Fibroblast of lung (primary cell): ENCODE results near the gene HDAC4. TPM values are rescaled to one million over a fixed set of nuclear protein-coding genes. Genes with fewer than 3 reads are reported as not detected.

Experiments used
- DNase-seq, 2 donors: peaks; one replicate each; pipeline versions ENCODE4 v3.0.0 to v3.0.0-alpha.2; 2010; ENCODE audit warnings: low read depth in 2 of 2
- H2AFZ ChIP-seq: 2 replicates; pipeline ENCODE4 v1.5.1; 2012; ENCODE audit warnings: low read length, control low read depth, inconsistent platforms
- H3K27ac ChIP-seq: 2 replicates; pipeline ENCODE4 v1.5.1; 2011; ENCODE audit warnings: low read length, control low read depth; ENCODE audit not compliant: insufficient read depth
- H3K27me3 ChIP-seq: 2 replicates; pipeline ENCODE4 v1.5.1; 2011; ENCODE audit warnings: mild to moderate bottlenecking, low read length; ENCODE audit not compliant: control insufficient read depth, insufficient read depth
- H3K36me3 ChIP-seq: 2 replicates; pipeline ENCODE4 v1.5.1; 2011; ENCODE audit warnings: low read length; ENCODE audit not compliant: control insufficient read depth, insufficient read depth
- H3K4me1 ChIP-seq: 2 replicates; pipeline ENCODE4 v1.5.1; 2011; ENCODE audit warnings: low read length; ENCODE audit not compliant: control insufficient read depth, insufficient read depth; ENCODE audit errors: extremely low read depth
- H3K4me2 ChIP-seq: 2 replicates; pipeline ENCODE4 v1.5.1; 2011; ENCODE audit warnings: low read length, control low read depth; ENCODE audit not compliant: insufficient read depth; ENCODE audit errors: extremely low read depth
- H3K4me3 ChIP-seq, 4 experiments: fragments of 200-600 bp in 1 of 4; sonication (generic) in 1 of 4; replicated peaks in 1 of 4; 2 replicates each; pipeline ENCODE4 v1.5.1; 2011 to 2016; ENCODE audit warnings: low read length in 4 of 4, low read depth in 3 of 4, mild to moderate bottlenecking in 3 of 4, control low read depth in 2 of 4, inconsistent platforms in 1 of 4, mixed read lengths in 1 of 4; ENCODE audit not compliant: insufficient read depth in 1 of 4; ENCODE audit errors: control extremely low read depth in 1 of 4
- H3K79me2 ChIP-seq: 2 replicates; pipeline ENCODE4 v1.5.1; 2012; ENCODE audit warnings: mild to moderate bottlenecking, low read length, inconsistent platforms; ENCODE audit not compliant: control insufficient read depth, insufficient read depth
- H3K9ac ChIP-seq: 2 replicates; pipeline ENCODE4 v1.5.1; 2011; ENCODE audit warnings: mild to moderate bottlenecking, low read length, control low read depth; ENCODE audit not compliant: insufficient read depth
- H3K9me3 ChIP-seq: 2 replicates; pipeline ENCODE4 v1.5.1; 2012; ENCODE audit warnings: low read depth, low read length; ENCODE audit not compliant: control insufficient read depth, insufficient read depth
- H4K20me1 ChIP-seq: 2 replicates; pipeline ENCODE4 v1.5.1; 2011; ENCODE audit warnings: low read length; ENCODE audit not compliant: control insufficient read depth, insufficient read depth; ENCODE audit errors: extremely low read depth
- EZH2 ChIP-seq: IDR thresholded peaks from 2 replicates; pipeline ENCODE4 v1.5.1; 2012; ENCODE audit warnings: low read length, control low read depth, mild to moderate bottlenecking; ENCODE audit errors: missing control alignments
- polyA plus RNA-seq, 2 donors: library from polyadenylated mRNA; depleted of rRNA in 1 of 2; stranded (reverse) in 1 of 2; unstranded in 1 of 2; fragments of >200 nt; gene quantifications; 2 replicates each; pipeline ENCODE4 v1.2.1, GENCODE V29; 2011 to 2012; ENCODE audit warnings: missing spikeins in 1 of 2
- total RNA-seq: library from RNA; depleted of rRNA; stranded (reverse); fragments of >200 nt; gene quantifications from 2 replicates; pipeline ENCODE4 v1.2.1, GENCODE V29; 2014
- TF ChIP-seq, protein P1 (sequence below), 2 donors: IDR thresholded peaks in 1 of 2; conservative IDR thresholded peaks in 1 of 2; 1 replicate in 1 of 2; 2 replicates in 1 of 2; pipeline ENCODE4 v1.5.1; 2011 to 2012; ENCODE audit warnings: low read length in 2 of 2, control low read depth in 1 of 2, inconsistent platforms in 1 of 2, low read depth in 1 of 2, mild to moderate bottlenecking in 1 of 2

Gene HDAC4
- total and polyA plus RNA-seq, 2 donors (not counting 1 experiment from before 2014, with no cell fraction given): 7.4 to 19.8 TPM

DNA sequence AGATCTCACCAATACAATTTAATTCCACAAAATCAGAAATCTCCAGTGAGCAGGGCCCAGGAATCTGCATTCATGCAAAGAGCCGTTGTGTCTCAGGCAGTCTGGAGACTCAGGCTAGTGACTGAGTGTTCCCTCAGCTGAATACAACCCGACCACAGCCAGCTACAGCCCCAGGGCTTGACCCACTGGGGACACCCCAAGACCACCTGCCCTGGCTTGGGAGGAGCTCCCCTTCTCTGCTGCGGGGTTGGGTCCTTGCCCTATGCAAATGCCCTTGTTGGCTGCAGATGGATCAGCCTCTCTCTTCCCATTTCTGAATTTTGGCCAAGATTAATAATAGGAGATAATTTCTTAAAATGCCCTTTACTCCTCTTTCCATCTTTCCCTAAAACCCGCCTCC lies 395.2 kb downstream of the HDAC4 start:
- Histone ChIP-seq H3K4me1 (peaks cover 6% of the 10 kb centered on the region), H3K4me2 (no peak overlapping the region), H3K9me3 (no peaks in the 10 kb centered on the region), H2AFZ (no peak overlapping the region), H3K79me2 (no peaks in the 10 kb centered on the region), H3K36me3 (no peaks in the 10 kb centered on the region), H3K9ac (no peak overlapping the region), H4K20me1 (no peaks in the 10 kb centered on the region), H3K27ac (no peak overlapping the region), H3K27me3 (peaks cover 11% of the 10 kb centered on the region), H3K4me3 (no peak overlapping the region)
- no peak for DNase-seq
- TF ChIP-seq, protein P1, sequence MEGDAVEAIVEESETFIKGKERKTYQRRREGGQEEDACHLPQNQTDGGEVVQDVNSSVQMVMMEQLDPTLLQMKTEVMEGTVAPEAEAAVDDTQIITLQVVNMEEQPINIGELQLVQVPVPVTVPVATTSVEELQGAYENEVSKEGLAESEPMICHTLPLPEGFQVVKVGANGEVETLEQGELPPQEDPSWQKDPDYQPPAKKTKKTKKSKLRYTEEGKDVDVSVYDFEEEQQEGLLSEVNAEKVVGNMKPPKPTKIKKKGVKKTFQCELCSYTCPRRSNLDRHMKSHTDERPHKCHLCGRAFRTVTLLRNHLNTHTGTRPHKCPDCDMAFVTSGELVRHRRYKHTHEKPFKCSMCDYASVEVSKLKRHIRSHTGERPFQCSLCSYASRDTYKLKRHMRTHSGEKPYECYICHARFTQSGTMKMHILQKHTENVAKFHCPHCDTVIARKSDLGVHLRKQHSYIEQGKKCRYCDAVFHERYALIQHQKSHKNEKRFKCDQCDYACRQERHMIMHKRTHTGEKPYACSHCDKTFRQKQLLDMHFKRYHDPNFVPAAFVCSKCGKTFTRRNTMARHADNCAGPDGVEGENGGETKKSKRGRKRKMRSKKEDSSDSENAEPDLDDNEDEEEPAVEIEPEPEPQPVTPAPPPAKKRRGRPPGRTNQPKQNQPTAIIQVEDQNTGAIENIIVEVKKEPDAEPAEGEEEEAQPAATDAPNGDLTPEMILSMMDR (conservative IDR thresholded peaks at IDR 0.05 in 1 of 2, IDR thresholded peaks at IDR 0.05 in 1 of 2; ENCODE audit: low read depth in 1 of 2, low read length in 2 of 2): no peak

DNA sequence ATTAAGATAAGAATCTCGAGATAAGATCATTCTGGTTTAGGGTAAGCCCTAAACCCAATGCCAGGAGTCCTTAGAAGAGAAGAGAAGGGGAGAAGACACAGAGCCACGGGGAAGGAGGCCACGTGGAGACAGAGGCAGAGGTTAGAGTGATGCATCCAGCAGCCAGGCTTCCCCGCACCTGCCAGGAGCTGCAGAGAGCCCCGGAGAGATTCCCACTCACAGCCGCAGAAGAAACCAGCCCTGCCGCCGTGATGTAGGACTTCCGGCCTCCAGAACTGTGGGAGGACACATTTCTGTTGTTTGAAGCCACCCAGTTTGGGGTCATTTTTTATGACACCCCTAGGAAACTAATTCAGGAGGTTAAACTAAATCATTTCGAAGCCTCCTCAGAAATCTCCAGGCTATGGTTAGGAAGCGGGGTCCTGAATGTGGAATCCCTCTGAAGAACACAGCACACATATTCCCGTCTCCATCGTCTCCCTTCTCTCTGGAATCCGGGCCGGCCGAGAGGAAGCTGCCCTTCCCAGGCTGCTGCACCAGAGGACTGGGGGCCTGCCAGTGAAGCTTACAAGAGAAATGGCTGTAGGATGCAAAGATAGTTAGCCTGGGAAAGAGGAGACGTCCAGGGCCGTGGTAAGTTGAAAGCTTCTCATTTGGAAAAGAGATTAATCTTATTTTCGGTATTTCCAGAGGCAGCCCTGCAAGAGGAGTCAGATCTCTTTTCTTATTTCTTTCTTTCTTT lies 396.4 kb downstream of the HDAC4 start:
- Histone ChIP-seq H4K20me1 (no peaks in the 10 kb centered on the region), H3K4me1 (peaks cover 6% of the 10 kb centered on the region), H2AFZ (no peak overlapping the region), H3K9me3 (no peaks in the 10 kb centered on the region), H3K27ac (no peak overlapping the region), H3K79me2 (no peaks in the 10 kb centered on the region), H3K27me3 (peaks cover 11% of the 10 kb centered on the region), H3K4me3 (no peak overlapping the region), H3K36me3 (no peaks in the 10 kb centered on the region), H3K9ac (no peak overlapping the region), H3K4me2 (no peak overlapping the region)
- TF ChIP-seq EZH2: no peak
- TF ChIP-seq, protein P1 (conservative IDR thresholded peaks at IDR 0.05 in 1 of 2, IDR thresholded peaks at IDR 0.05 in 1 of 2; ENCODE audit: low read depth in 1 of 2, low read length in 2 of 2): no peak
- no peak for DNase-seq

DNA sequence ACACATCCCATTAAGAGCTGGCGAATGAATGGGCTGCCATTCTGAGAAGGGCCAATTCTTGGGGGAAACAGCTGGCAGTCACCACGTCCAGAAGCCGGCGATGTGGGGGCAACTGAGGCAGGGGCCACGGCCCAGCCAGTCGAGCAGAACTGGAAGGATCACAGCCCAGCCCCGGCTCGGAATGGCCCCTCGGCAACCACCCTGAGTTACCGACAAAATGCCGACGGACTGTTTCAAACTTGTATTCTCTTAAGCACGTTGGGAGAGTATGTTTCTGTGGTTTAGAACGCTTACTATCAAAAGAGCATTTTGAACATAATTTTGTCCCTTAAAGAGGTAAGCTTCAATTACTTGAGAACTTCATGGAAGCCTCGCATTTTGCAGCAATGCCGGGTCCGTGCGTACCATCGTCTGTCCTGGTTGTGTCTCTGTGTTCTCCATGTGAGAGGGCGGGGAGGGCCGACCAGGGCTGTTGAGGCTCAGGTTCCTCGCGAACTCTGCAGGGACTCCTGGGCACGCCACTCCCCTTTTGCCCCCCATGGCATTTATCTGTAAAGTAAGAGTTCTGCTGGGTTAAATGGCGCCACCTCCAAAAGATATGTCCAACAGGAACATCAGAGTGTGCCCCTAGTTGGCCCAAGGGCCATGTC lies 397.1 kb downstream of the HDAC4 start:
- Histone ChIP-seq H3K9ac (no peak overlapping the region), H3K79me2 (no peaks in the 10 kb centered on the region), H3K36me3 (no peaks in the 10 kb centered on the region), H3K4me3 (peak overlapping the region in 1 of 4 experiments; percentile 49), H3K27ac (no peak overlapping the region), H3K4me2 (no peak overlapping the region), H3K4me1 (peaks cover 6% of the 10 kb centered on the region), H3K27me3 (peaks cover 11% of the 10 kb centered on the region), H3K9me3 (no peaks in the 10 kb centered on the region), H4K20me1 (no peaks in the 10 kb centered on the region), H2AFZ (no peak overlapping the region)
- TF ChIP-seq, protein P1 (conservative IDR thresholded peaks at IDR 0.05 in 1 of 2, IDR thresholded peaks at IDR 0.05 in 1 of 2; ENCODE audit: low read depth in 1 of 2, low read length in 2 of 2): no peak
- TF ChIP-seq EZH2: no peak
- DNase-seq: no peak
